Liver (tissue), 3 donors: Measurements from ENCODE around the gene DOCK10.

Experiments
- ATF3 ChIP-seq: IDR thresholded peaks from 2 replicates; pipeline ENCODE4 v1.6.1; 2016; ENCODE audit warnings: antibody characterized with exemption
- GABPA ChIP-seq, 2 donors: IDR thresholded peaks in 1 of 2; conservative IDR thresholded peaks in 1 of 2; 2 replicates each; pipeline ENCODE4 v1.6.1; 2016; ENCODE audit warnings: antibody characterized with exemption in 2 of 2, mild to moderate bottlenecking in 1 of 2, moderate library complexity in 1 of 2
- RAD21 ChIP-seq, 2 donors: IDR thresholded peaks; 2 replicates each; pipeline ENCODE4 v1.6.1; 2016; ENCODE audit warnings: antibody characterized with exemption in 2 of 2, mild to moderate bottlenecking in 2 of 2
- RXRA ChIP-seq, 2 donors: IDR thresholded peaks; 2 replicates each; pipeline ENCODE4 v1.6.1; 2017 to 2018; ENCODE audit warnings: antibody characterized with exemption in 2 of 2, mild to moderate bottlenecking in 1 of 2
- TAF1 ChIP-seq: conservative IDR thresholded peaks from 2 replicates; pipeline ENCODE4 v1.6.1; 2016; ENCODE audit warnings: antibody characterized with exemption, mild to moderate bottlenecking
- TF ChIP-seq, protein P1 (sequence below): fragments of 150-350 bp; IDR thresholded peaks from 2 replicates; pipeline ENCODE4 v1.5.1; 2017; ENCODE audit warnings: improper control_type of control experiment, low read depth, low read length; ENCODE audit not compliant: missing input control
- TF ChIP-seq, protein P2 (sequence below): IDR thresholded peaks from 2 replicates; pipeline ENCODE4 v1.6.1; 2016; ENCODE audit warnings: antibody characterized with exemption, mild to moderate bottlenecking
- TF ChIP-seq, protein P3 (sequence below): IDR thresholded peaks from 2 replicates; pipeline ENCODE4 v1.6.1; 2016; ENCODE audit warnings: antibody characterized with exemption
- TF ChIP-seq, protein P4 (sequence below): IDR thresholded peaks from 2 replicates; pipeline ENCODE4 v1.6.1; 2016; ENCODE audit warnings: antibody characterized with exemption
- donor health status: healthy.
- donor health status: healthy.

GRCh38 chr2:224973112-224974016, 68.9 kb downstream of the DOCK10 start:
- TF ChIP-seq, protein P1, sequence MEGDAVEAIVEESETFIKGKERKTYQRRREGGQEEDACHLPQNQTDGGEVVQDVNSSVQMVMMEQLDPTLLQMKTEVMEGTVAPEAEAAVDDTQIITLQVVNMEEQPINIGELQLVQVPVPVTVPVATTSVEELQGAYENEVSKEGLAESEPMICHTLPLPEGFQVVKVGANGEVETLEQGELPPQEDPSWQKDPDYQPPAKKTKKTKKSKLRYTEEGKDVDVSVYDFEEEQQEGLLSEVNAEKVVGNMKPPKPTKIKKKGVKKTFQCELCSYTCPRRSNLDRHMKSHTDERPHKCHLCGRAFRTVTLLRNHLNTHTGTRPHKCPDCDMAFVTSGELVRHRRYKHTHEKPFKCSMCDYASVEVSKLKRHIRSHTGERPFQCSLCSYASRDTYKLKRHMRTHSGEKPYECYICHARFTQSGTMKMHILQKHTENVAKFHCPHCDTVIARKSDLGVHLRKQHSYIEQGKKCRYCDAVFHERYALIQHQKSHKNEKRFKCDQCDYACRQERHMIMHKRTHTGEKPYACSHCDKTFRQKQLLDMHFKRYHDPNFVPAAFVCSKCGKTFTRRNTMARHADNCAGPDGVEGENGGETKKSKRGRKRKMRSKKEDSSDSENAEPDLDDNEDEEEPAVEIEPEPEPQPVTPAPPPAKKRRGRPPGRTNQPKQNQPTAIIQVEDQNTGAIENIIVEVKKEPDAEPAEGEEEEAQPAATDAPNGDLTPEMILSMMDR = no peak
- no peak for TF ChIP-seq ATF3
- TF ChIP-seq, protein P2, sequence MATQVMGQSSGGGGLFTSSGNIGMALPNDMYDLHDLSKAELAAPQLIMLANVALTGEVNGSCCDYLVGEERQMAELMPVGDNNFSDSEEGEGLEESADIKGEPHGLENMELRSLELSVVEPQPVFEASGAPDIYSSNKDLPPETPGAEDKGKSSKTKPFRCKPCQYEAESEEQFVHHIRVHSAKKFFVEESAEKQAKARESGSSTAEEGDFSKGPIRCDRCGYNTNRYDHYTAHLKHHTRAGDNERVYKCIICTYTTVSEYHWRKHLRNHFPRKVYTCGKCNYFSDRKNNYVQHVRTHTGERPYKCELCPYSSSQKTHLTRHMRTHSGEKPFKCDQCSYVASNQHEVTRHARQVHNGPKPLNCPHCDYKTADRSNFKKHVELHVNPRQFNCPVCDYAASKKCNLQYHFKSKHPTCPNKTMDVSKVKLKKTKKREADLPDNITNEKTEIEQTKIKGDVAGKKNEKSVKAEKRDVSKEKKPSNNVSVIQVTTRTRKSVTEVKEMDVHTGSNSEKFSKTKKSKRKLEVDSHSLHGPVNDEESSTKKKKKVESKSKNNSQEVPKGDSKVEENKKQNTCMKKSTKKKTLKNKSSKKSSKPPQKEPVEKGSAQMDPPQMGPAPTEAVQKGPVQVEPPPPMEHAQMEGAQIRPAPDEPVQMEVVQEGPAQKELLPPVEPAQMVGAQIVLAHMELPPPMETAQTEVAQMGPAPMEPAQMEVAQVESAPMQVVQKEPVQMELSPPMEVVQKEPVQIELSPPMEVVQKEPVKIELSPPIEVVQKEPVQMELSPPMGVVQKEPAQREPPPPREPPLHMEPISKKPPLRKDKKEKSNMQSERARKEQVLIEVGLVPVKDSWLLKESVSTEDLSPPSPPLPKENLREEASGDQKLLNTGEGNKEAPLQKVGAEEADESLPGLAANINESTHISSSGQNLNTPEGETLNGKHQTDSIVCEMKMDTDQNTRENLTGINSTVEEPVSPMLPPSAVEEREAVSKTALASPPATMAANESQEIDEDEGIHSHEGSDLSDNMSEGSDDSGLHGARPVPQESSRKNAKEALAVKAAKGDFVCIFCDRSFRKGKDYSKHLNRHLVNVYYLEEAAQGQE = no peak
- TF ChIP-seq RXRA (IDR thresholded peaks at IDR 0.05) = no peak
- no peak for TF ChIP-seq TAF1
- TF ChIP-seq, protein P3, sequence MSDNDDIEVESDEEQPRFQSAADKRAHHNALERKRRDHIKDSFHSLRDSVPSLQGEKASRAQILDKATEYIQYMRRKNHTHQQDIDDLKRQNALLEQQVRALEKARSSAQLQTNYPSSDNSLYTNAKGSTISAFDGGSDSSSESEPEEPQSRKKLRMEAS = no peak
- no peak for TF ChIP-seq GABPA (IDR thresholded peaks at IDR 0.05 in 1 of 2, conservative IDR thresholded peaks at IDR 0.05 in 1 of 2)
- TF ChIP-seq, protein P4, sequence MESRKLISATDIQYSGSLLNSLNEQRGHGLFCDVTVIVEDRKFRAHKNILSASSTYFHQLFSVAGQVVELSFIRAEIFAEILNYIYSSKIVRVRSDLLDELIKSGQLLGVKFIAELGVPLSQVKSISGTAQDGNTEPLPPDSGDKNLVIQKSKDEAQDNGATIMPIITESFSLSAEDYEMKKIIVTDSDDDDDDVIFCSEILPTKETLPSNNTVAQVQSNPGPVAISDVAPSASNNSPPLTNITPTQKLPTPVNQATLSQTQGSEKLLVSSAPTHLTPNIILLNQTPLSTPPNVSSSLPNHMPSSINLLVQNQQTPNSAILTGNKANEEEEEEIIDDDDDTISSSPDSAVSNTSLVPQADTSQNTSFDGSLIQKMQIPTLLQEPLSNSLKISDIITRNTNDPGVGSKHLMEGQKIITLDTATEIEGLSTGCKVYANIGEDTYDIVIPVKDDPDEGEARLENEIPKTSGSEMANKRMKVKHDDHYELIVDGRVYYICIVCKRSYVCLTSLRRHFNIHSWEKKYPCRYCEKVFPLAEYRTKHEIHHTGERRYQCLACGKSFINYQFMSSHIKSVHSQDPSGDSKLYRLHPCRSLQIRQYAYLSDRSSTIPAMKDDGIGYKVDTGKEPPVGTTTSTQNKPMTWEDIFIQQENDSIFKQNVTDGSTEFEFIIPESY = no peak
- TF ChIP-seq RAD21 (IDR thresholded peaks at IDR 0.05) = no peak
